Measurements from ENCODE around the gene SLC6A6.

SLC6A6 gene

GRCh38 chr3:14488286-14489041, 86.1 kb downstream of the SLC6A6 start:
- no peak for DNase-seq

- DNase-seq = no peak
Measured at GRCh38 chr3:14489641-14490040, 87.2 kb downstream of the SLC6A6 start.

GRCh38 chr3:14490255-14490654, 87.8 kb downstream of the SLC6A6 start:
- no peak for DNase-seq

- no peak for DNase-seq
Measured at GRCh38 chr3:14490831-14491230, 88.4 kb downstream of the SLC6A6 start.

GRCh38 chr3:14491396-14492190, 89.2 kb downstream of the SLC6A6 start:
- no peak for DNase-seq

GRCh38 chr3:14492948-14493881, 90.8 kb downstream of the SLC6A6 start:
- no peak for DNase-seq

- no peak for DNase-seq
Measured at GRCh38 chr3:14494279-14494972, 92.0 kb downstream of the SLC6A6 start.

- DNase-seq = no peak
Measured at GRCh38 chr3:14494973-14495300, 92.5 kb downstream of the SLC6A6 start.

- DNase-seq = no peak
Measured at GRCh38 chr3:14496351-14496750, 93.9 kb downstream of the SLC6A6 start.

- DNase-seq = no peak
Measured at GRCh38 chr3:14497321-14497720, 94.9 kb downstream of the SLC6A6 start.

GRCh38 chr3:14502472-14502871, 100.1 kb downstream of the SLC6A6 start:
- no peak for DNase-seq

GRCh38 chr3:14503033-14503705, 100.8 kb downstream of the SLC6A6 start:
- DNase-seq = no peak

- no peak for DNase-seq
Measured at GRCh38 chr3:14503706-14504065, 101.3 kb downstream of the SLC6A6 start.

- no peak for DNase-seq
Measured at GRCh38 chr3:14505001-14505802, 102.8 kb downstream of the SLC6A6 start.

GRCh38 chr3:14505803-14506500, 103.5 kb downstream of the SLC6A6 start:
- DNase-seq = no peak

- DNase-seq = no peak
Measured at GRCh38 chr3:14506626-14507304, 104.4 kb downstream of the SLC6A6 start.

GRCh38 chr3:14507305-14507741, 104.9 kb downstream of the SLC6A6 start:
- DNase-seq = no peak

- DNase-seq = no peak
Measured at GRCh38 chr3:14507757-14508504, 105.5 kb downstream of the SLC6A6 start.

GRCh38 chr3:14508505-14508819, 106.1 kb downstream of the SLC6A6 start:
- DNase-seq = no peak

Measured in CD4-positive, alpha-beta T cell treated with Interleukin-1 beta for 1 hour (primary cell).